LHCN-M2 (cell line): ENCODE measurements around the gene VPS13D. TPM values are rescaled to one million over a fixed set of nuclear protein-coding genes. Genes with fewer than 3 reads are reported as not detected.
"Not testable (repeated sequence)": the region's sequence is repeated elsewhere in the genome, so short reads cannot be mapped to it uniquely, and the experiment has no call there.

Experiments used
- DNase-seq: peaks from one replicate; pipeline ENCODE4 v3.0.0-alpha.2; 2012; ENCODE audit warnings: low read depth
- total RNA-seq: library from RNA; depleted of rRNA; stranded (reverse); fragments of >200 nt; gene quantifications from 2 replicates; pipeline ENCODE4 v1.2.3, GENCODE V29; 2014

VPS13D gene
- total RNA-seq, 1 experiment from 2014 or later: 17.0 TPM

DNA sequence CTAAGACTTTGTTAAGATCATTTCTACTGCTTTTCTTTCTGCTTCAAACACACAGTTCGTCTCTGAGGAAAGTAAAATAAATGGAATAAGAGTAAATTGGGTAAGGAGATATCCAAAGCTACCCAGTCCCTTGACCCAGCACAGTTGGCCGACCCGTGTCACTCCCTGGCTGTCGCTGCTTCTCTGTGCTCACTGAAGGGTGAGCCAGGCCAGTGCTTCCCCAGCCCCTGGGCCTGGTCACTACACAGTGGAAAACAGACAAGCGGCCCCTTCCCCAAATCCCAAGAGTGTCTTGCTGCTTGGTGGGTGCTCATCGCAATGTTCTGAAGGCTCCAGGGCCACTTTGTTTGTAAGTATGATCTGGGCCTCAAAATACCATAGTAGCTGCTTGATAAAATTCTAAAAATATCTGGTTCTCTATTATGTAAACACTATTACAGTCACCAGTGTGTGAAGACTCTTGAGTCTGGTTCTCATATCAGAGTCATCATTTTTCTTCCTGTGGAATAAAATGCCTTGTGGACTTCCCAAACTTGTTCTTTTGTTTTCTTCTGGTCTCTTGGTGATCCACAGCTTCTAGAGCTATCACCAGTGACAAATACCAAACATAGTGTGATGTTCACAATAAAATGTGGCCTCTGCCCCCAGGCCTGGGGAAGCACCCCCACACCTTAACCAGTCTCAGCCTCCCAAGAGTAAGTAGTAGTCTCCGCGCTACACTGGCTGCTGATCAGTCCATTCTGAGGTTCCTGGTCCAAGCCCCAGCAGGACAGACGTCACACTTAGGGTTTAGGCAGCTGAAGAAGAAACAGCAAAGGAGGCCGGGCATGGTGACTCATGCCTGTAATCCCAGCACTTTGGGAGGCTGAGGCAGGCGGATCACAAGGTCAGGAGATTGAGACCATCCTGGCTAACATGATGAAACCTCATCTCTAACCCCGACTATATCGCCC is 282.0 kb downstream of the VPS13D start:
- DNase-seq: no peak

DNA sequence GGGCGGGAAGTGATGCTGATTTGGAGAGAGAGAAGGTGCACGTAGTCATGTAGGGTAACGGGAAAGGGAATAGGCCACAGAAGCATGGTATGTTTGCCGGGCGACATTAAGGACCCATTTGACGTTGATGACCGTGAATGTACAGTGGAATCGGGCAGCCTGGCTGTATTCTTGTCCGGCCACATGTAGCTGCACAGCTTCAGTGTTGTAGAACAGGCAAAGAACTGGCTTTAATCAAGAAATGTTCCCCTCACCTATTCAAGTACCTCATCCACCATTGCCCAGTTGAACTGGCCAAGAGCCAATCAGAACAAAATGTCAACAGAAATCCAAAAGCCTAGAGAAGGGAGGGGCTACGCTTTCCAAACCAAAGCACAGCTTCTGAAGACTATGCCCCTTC is 283.4 kb downstream of the VPS13D start:
- DNase-seq: no peak

DNA sequence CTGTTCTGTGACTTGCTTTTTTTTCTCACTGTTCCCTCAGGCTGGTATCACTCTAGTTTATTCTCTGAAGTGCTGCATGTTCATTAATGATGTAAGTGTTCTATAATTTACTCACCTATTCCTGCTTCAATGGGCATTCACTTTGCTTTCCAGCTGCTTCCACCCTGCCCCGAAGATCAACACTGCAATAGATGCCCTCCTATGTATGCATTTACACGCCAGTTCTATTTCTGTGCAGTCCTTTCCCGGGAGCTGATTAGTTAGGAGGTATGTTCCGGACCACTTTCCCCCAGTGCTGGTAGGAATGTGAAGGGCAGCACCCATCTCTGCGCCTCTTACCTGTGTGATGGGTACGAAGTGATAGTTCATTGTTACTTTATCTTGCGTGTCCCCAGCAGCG is 284.8 kb downstream of the VPS13D start:
- no peak for DNase-seq

DNA sequence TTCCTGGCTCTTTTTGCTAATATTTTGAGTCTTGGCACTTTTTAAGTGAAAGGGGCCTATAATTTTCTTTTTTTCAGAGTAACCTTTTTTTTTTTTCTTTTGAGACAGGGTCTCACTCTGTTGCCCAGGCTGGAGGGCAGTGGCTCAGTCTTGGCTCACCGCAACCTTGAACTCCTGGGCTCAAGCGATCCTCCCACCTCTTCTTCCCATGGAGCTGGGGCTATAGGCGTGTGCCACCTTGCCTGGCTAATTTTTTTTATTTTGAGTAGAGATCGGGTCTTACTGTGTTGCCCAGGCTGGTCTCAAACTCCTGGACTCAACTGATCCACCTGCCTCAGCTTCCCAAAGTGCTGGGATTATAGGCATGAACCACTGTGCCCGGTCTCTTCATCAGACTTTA is 285.4 kb downstream of the VPS13D start:
- DNase-seq: no peak

DNA sequence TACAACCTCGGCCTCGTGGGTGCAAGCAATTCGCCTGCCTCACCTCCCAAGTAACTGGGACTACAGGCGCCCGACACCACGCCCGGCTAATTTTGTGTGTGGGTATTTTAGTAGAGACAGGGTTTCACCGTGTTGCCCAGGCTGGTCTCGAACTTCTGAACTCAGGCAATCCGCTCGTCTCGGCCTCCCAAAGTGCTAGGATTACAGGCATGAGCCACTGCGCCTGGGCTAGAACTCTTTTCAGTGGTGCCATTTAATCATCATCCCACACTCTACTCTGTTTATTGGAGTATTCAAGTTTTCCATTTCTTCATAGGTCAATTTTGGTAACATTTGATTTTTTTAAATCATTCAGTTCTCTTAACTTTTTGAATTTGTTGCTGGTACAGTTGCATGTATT is 286.9 kb downstream of the VPS13D start:
- no peak for DNase-seq

DNA sequence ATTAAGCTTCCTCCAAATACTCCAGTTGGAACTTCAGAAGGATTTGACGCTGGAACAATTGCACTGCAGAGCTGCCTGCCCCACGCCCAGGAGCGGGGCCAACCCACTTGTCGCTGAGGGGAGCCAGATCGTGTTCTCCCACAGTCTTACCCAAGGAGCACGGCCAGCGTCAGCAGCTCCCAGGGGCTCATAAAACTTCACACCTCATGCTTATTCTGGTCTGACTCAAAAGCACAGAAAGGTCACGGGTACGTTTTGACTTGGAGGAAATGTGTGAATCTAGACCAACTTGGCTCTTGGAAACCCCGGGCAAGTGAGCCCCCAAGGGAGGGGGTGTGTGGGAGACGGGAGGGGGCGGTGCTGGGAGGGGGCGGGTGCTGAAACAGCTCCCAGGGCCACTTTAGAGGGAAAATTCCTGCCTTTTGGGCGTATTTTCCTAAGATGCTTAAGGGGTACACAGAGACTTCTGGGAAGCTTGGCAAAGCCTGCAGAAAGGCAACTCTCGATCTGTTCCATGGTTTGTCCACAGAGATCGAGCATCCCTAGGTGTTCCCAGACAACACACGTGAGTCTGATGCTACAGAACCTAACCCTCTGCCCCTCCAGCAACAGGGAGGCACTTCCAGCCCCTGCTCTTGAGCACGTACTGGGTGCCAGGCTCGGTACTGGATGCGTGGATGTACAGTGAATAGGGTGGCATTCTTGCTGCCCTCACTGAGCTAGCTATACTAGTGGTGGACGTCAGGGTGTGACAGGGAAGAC is 289.3 kb downstream of the VPS13D start:
- DNase-seq: peak; percentile 50

DNA sequence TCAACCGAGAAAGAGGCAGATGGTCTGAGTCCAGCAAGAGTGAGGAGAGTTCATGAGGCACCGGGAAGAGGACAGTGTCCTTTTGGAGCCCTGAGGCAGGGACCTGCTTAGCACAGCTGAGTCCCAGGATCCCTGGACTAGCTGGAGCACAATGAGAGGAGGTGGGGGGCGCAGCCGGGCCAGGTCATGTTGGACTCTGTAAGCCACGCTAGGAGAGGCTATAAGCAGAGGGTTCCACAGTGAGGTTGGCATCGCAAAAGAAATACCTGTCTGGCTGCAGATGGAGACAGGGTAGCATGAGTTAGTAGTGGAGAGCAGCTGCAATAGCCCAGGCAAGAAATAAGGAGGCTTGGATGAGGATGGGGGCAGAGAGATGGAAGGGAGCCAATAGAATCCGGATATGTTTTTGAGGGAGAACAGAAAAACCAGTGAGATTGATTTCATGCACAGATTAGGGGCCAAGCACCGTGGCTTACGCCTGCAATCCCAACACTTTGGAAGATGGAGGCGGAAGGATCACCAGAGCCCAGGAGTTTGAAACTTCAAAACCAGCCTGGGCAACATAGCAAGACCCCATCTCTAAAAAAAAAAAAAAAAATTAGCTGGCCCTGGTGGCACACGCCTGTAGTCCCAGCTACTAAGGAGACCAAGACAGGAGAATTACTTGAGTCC is 290.0 kb downstream of the VPS13D start:
- DNase-seq: no peak

DNA sequence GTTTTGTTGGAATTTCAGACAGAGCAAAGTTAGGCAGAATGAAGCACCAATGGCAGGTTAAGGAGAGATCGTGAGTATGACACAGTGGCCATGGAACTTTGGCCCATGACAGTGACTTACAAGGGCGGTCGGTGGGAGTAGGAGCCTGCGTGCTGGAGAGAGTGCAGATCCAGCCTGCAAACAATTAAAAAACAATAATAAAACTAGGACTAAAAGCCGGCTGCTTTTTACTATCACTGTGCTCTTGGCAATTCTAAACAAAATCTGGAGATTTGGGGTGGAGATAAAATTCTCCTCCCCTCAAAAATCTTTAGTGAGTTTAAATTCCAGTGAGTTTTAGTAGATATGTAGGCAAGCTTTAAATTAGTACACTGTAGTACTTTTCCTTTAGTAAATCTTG is 291.3 kb downstream of the VPS13D start:
- no peak for DNase-seq

DNA sequence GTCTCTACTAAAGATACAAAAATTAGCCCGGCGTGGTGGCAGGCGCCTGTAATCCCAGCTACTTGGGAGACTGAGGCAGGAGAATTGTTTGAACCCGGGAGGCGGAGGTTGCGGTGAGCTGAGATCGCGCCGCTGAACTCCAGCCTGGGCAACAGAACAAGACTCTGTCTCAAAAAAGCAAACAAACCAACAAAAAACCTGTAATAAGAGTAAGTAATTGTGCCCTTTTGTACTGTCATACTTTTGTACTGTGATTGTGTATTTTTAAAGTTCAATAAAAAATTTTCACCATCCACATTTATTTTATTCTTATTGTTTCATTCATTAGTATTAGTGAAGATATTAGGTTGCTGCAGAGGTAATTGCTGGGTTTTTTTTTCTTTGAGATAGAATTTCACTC is 292.9 kb downstream of the VPS13D start:
- DNase-seq: not testable (repeated sequence)

DNA sequence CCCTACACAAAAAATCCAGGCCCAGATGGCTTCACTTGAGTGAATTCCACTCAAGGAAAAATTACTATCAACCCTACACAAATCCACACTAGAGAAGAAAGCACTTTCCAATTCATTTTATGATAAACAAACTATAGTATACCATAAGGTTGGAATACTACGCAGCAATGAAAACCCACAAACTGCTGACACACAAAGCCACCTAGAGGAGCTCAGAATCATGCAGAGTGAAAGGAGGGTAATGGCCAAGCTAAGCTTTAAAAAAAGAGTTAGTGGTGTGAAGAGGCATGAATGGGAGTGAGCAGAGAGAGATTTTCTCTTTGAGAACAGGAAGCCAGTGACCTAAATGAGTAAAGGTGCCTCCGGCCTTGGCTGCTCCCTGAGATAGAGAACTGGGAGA is 294.4 kb downstream of the VPS13D start:
- DNase-seq: no peak

DNA sequence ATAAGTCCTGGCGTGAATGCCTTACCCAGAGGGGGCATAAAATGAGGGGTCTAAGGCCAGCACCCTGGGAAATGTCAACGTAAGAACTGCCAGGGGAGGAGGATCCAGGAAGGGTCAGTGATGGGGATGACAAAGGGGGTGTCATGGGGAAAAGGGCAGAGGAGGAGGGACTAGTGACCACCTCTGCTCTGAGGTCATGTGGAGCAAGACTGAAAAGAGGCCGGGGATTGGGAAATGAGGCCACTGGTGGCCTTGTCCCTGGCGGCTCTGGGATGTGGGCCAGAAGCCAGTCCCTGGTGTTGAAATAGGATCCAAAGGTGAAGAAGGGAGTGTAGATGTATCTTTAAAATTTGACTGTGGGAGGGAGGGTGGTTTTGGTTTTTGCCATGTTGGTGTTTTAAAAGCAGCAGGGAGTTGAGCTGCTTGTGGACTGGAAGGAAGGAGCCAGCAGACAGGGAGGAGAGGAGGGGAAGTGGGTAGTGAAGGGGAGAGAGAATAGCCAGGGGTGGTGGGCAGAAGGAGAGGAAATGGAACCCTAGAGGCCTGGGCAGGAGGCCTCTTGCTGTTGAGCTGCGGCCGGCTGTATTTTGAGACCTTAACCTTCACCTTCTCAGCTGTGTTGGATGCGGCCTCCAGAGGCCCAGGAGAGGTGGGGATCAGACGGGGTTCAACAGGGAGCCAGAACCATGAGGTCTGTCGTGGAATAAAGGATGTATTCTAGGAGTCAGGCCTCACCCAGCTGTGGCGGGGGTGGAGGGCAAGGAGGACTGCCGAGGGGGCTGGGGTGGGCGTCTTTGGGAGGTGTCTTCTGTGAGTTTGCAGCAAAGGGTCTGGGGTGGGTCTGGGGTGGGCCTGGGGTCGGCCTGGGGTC is 295.7 kb downstream of the VPS13D start:
- no peak for DNase-seq

DNA sequence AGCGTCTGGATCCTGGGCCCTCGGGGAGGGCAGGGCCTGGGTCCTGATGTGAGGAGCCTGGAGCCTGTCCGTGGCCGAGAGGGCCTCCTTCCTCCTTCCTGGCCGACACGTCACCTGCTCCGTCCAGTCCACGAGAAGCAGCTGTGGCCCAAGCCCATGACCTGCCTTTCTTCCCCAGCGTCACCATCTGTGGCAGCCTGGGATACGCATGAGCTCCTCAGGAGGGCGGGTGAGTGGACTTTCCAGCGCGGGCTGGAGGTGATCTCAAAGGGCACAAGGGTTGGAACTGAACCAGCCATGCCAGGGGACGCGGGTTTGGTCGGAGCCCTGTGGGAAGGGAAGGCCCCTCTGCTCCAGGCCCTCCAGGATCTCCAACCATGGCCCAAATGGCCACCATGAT is 297.7 kb downstream of the VPS13D start:
- no peak for DNase-seq

DNA sequence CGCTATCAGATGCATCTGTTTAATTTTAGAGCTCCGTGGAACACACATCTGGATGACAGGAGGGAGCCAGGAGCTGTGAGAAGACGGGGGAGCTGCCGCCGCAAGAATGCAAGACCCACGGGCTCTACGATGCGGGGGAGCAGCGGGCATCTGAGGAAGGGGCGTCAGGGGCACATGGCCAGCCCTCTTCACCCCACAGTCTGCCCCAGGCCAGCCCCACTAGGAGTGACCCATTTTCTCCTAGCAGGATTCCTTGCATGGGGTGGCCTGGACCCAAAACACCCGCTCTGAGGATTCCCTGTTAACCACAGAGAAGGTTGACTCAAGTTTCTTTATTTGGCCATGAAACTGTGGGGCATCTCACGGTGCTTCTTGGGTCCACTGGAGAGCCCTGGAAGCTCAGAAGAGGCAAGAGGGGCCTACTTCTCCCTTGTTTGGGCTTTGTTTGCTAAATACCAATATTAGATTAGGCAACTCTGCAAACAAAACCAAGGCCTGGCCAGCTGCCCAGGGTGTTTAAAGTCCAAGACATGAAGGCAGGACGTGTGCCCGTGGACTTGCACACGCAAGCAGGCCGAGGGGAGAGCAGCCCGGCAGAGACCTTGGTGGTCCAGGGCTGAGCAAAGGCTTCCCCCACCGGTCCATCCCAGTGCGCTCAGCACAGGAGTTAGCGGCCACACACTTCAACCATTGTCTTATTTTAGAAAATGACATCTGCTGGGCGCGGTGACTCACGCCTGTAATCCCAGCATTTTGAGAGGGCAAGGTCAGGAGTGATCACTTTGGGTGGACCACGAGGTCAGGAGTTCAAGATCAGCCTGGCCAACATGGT is 298.4 kb downstream of the VPS13D start:
- DNase-seq: peak; percentile 82

DNA sequence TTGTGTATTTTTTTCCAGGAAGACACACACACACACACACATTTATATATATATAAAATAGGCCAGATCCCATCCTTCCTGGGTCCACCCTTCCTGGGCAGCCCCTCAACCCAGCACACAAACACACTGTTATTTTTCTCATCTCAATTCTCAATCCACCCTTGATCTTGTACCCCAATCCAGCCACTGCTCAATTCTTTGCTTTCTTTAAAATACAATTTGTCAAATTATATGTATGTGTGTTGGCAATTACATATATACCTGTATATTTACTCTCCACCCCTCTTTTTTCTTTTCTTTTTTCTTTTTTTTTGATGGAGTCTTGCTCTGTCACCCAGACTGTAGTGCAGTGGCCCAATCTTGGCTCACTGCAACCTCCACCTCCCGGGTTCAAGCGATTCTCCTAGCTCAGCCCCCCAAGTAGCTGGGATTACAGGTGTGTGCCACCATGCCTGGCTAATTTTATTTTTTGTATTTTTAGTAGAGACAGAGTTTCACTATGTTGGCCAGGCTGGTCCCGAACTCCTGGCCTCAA is 299.9 kb downstream of the VPS13D start:
- no peak for DNase-seq

DNA sequence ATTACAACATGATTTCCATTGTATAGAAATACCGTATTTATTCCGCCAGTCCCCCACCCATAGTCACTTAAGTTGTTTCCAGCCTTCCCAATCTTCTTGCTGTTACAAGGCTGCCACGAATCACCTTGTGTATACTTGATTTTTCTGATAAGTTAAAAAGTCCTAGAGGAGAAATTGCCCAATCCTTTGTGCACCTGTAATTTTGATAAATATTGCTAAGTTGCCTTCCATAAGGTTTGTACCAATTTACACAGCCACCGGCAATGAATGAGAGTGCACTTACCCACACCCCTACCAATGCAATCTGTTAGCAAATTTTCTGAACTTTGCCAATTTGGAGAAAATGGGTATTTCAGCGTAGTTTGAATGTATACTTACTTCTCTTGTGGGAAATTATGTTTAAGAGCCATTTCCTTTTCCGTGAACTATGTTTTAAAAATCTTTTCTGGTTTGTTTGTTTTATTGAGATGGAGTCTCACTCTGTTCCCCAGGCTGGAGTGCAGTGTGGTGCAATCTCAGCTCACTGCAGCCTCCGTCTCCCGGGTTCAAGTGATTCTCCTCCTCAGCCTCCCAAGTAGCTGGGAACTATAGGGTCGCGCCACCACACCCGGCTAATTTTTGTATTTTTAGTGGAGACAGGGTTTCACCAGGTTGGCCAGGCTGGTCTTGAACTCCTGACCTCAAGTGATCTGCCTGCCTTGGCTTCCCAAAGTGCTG is 300.8 kb downstream of the VPS13D start:
- DNase-seq: no peak

DNA sequence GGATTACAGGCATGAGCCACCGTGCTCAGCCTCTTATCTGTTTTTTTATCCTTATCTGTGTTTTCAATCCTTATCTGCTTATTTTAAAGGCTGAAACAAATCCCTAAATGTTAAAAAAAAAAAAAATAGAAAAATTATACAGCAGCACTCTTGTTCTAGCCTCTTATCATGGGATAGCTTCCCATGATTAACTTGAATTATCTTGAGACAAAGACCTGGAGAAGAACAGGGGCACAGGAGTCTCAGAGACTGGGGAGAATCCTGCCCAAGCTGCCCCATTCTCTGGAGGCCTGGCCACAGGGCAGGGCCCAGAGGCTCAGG is 301.3 kb downstream of the VPS13D start:
- DNase-seq: no peak

DNA sequence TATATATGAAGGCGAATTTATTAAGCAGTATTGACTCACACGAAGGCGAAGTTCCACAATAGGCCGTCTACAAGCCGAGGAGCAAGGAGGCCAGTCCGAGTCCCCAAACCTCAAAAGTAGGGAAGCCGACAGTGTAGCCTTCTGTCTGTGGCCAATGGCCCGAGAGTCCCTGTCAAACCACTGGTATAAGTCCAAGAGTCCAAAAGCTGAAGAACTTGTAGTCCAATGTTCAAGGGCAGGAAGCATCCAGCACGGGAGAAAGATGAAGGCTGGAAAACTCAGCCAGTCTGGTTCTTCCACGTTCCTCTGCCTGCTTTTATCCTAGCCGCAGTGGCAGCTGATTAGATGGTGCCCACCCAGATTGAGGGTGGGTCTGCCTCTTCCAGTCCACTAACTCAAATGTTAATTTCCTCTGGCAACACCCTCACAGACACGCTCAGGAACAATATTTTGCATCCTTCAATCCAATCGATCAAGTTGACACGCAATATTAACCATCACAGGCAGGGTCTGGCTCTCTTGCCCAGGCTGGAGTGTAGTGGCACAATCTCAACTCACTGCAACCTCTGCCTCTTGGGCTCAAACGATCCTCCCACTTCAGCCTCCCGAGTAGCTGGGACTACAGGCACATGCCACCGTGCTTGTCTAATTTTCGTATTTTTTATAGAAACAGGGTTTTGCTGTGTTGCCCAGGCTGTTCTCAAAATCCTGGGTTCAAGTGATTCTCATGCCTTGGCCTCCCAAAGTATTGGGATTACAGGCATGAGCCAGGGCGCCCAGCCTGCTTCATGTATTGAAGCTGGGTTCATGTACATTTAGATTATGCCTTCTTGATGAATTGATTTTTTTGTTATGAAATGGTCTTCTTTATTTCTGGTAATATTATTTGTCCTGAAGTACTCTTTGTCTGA is 302.8 kb downstream of the VPS13D start:
- no peak for DNase-seq

DNA sequence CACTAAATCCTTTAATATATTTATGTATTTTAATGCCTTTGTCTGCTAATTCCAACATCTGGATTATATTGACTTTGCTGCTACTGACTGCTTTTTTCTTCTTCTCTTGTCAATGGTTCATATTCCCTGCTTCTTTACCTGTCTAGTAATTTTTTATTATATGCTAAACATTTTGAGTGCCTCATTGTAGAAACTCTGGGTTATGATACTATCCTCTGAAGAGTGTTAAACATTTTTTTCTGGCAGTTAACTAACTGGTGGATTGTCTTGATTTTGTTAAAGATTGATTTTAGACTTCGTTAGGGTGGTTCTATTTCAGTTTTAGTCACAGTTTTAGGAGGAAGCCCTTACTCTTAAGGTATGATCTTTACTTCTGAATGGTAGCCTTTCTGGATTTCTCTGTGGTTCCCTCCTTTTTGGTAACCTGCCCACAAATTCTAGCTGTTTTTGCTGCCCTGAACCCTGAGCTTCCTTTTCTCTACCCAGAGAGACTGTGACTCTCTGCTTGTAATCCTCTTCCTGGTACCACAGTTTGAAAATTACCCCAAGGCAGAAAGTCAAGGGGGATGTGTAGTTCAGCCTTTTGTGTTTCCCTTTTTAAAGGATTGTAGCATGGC is 306.3 kb downstream of the VPS13D start:
- DNase-seq: no peak
